HG03039 (cell line): ENCODE results near the gene WT1.

Source experiments
- ATAC-seq: cut with Tn5 transposase; IDR thresholded peaks from one replicate; pipeline ENCODE4 v1.9.1; 2021; ENCODE audit warnings: mild to moderate bottlenecking, moderate library complexity; ENCODE audit not compliant: unreplicated experiment

Gene WT1

DNA sequence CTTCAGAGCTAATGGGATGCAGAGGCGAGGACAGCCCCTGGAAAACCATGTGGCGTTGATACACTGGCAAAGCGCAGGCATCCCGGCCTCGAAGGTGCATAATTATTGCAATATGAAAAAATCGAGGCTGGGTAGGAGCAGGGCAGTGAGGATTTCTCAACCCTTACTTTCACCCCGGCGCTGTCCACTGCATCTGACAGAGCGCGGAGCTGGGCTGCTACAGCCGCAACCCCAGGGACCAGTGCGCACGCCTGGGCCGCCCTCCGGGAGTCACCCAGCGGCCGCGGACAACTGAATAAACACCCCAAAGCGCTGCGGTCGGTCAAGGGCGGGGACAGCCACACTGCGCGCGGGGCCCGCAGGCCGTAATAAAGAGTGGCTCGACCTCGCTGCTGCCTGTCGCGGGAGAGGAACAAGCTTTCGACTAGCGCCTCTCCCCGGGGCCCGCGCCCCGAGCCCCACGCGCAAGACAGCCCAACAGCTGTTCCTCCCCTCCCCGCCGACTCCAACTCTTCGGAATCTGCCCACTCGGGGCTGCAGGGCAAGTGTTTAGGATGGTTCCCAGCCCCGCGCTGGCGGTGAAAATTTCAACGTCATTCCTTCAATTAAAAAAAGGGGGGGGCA lies 3.6 kb upstream of the WT1 start:
- no peak for ATAC-seq

DNA sequence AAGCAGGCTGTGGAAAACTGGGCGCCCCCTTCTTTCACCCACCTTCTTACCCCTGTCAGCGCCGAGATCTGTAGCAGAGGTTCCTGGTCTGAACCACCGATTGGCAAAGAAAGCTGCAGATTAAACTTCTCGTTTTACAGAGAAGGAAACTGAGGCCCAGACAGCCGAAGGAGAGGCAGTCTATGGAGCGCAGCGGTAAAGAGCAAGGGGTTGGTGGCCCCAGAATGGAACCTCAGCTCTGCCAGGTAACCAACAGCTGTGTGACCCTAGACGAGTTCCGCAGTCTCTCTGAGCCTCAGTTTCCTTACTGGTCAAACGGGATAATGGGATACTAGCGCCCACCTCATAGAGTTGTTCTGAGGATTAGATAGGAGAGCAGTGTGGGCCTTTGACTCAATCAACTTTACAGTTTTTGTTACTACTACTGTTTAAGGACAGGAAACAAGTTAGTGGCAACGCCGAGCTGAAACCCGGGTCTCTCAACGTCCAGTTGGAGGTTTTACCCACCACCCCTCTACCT lies 3.1 kb upstream of the WT1 start:
- no peak for ATAC-seq

DNA sequence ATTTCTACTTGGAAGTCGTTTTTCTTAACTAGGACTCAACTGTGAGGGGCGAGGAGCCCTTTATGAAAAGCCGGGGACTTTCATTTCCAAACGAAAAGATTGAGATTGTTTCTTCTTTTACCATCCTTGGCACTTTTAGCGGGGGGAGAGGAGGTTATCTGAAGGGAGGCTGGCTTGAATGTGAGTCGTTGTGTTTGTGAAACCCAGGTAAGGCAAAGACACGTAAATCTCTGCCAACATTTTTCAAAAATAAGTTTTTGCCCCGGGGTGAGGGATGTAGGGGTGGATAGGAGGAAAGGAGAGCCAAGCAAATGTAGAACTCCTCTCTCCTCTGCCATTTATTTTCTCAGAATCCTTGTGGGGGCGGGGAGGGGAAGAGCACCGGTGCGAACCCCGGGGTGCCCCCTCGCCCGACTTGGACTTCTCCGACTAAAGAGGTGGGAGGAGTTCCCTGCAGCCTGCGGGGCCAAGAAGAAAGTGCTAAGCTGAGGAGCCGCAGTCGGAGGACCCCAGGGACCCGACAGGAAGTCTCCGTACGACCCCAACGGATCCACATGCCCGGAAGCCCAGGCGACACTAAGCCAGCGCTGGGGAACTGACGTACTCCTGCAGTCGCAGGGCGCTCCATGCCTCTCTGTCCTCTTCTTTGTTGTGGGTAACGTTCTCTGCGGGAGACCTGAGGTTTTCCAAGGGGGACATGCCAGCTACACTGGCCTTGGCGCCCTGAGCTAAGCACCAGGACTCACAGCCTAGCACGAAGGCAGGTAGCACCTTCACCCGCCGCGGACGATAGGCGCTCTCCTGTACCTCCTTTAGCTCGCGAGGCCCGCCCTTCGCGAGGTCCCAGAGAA lies 2.4 kb upstream of the WT1 start:
- ATAC-seq, result no peak

DNA sequence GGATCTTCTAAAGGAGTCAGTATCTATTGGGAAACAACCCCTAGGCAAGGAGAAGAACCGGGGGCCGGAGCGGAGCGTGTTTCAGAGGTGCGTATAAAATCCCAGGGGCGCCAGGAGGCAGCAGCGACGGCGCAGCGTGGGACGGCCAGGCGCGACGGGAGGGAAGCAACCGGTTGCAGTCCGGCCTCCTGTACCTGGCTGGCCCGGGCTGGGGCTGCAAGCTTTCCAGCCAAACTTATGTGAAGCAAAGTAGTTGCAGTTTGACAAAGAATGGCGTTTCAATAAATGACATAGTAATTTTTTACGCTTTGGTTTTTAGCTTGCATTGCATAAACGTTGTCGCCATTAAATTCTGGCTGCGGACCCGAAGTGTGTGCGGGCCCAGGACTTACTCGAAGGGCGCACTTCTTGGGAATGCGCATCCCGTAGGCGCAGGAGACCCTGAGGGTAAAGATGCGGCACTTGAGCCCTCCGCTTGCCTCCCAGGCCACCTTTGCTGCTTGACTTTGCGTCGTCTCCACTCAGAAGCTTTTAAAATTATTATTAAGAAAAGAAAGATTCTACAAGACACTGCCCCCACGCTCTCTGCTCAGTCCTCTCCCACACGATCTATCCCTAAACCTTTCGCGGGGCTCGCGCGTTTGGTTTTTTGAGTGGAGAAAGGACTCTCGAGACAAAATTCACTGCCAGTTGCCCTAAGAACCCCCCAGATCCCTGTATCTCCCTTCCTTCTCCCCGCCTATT lies 1.6 kb upstream of the WT1 start:
- ATAC-seq, result no peak

DNA sequence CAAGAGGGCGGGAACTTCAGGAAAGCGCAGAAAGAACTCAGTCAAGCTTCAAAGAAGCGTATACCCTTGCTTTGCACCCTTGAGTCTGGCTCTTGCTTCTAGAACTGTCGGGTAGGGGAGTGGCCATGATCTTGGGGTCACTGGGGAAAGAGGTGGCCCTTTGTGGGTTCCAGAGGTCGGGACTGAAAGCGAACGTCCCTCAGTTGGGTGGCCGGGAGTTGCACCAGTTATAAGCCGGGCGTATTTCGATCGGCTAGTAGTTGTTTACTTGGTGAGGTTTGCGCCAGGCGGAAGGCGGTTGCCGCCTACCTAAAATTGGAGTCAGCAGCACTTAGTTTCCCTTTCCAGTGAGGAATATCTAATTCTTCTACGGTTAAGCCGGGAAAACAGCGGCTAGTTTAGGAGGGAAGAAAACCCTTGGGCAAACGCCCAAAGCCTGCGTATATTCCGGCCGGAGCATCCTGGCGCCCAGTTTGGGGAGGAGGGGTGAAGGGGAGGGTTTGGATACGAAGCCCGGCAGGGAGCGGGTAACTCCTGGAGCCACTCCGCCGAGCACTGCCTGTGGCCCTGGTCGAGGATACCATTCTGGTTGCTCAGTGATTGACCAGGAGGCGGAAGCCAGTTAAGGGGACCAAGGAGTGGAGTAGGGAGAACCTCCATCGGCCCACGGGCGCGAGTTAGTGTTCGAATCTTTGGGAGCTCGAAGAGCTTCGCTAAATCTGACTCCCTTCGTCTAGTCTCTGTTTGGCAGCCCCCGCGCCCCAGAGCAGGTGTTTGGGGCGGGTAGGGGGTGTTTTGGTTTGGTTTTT lies 807 bp upstream of the WT1 start:
- no peak for ATAC-seq

DNA sequence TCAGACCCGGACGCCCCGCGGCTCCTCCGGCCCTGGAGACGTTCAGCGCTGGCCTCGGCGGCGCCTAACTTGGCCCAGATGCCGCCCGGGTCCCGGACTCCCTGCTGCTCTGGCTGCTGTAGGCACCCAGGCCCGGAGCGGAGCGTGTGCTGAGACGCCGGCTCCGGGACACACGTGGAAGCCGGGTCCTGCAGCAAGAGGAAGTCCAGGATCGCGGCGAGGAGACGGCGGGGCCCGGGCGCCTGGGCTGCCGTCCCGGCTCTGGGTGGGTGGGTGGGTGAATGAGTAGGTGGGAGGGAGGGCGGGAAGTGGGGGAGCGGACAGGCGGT lies 223 bp downstream of the WT1 start:
- no peak for ATAC-seq

DNA sequence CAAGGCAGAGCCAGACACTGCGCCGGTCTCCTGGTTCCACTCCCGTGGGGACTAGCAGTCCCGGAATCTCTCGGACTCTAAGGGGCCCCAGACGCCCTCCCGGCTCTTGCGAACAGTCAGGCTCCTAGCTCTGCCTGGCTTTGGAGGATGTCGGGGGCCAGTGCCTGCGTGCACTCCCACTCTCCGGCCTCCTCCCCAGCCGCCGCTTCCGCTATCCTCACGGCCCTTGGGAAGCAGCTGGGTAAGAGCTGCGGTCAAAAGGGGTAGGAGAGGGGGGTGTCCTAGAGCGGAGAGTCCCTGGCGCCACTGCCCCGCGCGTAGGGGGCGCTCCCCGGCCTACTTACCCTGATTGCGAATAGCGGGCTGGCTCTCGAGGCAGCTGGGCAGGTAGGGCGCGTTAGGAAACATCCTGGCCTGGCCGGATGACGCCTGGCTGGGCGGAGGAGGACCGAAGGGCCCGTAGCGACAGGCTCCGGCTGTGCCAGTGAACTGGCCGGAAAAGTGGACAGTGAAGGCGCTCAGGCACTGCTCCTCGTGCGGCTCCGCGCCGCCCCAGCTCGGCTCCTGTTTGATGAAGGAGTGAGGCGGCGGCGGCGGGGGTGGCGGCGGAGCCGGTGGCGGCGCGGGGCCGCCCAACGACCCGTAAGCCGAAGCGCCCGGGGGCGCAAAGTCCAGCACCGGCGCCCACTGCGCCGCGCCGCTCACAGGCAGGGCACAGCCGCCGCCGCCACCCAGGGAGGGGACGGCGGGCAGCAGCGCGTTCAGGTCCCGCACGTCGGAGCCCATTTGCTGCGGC lies 785 bp downstream of the WT1 start:
- no peak for ATAC-seq

DNA sequence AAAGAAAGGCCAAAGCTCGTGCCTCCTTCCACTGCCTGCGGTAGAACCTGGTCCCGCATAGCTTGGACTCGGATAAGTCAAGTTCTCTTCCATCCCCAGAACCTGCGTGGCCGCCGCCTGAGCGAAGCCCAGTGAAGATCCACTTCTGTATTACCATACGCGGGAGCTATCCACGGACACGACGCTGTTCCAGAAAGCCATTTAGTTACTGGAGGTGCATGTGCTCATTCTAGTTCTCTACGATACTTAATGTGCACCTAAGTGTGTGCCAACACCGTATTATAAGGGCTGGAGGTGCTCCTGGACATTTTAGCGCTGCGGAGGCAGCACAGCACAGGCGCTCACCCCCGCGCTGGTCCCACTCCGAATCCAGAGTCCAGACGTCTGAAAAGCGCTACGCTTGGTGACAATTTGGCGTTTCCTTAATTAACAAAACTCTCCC lies 1.4 kb downstream of the WT1 start:
- ATAC-seq, result no peak

DNA sequence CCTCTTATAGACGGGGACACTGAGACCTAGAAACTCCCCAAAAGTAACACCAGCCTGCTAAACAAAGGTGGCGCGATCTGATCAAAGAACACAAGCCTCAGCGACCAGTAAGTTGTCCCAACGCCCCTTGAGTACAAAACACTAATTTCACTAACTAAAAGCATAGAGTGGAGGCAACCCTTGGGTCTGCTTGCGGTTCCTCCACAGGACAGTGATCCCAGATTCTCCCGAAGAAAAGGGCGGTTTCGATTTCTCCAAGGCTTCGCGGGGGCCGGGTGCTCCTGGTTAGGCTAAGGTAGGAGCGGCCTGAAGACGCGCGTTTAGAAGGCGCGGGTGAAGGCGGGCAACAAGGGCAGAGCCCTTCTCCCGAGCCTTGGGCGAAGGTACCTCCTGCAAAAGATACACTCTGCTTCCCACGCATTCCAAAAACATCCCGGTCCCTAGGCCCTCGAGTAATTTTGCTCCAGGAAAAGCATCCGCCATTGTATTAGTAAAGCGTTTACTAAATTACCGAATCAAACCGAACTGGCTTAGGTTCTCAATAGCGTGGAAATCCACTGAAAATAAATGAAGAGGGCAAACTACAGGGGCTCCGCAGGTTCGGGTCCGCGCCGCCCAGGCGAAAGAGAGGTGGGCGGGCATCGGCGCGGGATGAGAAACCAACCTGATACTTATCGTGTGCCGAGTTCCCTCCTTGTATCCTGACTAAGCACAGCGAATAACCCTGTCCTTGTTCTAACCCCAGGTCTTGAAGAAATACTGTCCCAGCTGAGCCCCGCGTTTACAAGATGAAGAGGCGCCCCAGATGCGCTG lies 2.0 kb downstream of the WT1 start:
- no peak for ATAC-seq

DNA sequence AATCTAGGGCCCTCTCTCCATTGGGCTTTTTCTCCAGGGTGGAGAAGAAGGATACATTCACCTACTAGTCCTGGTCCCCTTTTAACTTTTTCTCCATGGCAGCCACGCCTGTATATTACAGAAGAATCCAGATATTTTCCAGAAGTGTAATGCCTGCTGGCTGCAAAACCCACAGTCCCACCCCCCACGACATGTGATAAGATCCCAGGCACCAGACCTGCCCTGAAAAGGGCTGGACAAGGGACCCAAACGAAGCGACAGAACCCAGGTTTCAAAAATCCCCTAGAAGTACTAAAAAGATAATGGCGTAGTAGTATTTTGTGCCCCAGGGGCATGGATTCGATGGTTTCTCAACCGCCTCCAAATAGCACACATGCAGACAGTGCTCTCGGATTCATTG lies 2.8 kb downstream of the WT1 start:
- no peak for ATAC-seq

DNA sequence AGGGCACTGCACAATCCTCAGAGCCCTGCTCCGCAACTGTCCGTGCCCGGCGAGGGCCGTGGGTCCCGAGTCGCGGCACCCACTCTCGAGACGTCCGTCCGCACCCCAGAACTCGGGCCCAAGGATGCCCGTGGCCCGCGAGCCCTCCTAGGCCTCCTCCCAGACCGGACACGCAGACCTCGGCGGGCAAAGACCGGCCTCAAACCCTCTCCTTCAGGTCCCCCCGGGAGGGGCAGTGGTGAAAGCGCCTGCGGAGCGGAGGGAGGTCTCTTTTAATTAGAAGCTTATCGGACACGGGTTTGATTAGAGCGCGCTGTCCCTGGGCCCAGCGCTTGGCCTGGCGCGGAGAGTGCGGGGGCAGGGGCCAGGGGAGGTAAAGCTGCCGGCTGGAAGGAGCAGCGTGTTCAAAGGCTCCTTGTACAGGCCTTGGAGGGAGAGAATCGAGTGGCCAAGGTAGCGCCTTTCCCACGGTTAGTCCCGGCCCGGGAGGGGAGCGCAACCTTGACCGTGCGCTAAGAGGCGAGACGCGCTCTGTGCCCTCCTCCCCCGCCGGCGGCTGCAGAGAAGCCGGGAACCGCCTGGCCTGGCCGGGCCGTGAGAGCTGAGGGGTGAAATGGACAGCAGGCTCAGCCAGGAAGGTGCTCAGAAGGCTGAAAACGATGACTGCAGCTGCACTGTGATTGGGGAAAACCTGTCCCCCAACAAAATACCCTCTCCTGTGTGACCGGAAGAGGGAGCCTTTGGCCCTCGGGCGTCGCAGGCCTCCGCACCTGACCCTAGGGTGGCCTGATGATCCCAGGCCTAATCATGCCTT lies 4.6 kb downstream of the WT1 start:
- no peak for ATAC-seq

DNA sequence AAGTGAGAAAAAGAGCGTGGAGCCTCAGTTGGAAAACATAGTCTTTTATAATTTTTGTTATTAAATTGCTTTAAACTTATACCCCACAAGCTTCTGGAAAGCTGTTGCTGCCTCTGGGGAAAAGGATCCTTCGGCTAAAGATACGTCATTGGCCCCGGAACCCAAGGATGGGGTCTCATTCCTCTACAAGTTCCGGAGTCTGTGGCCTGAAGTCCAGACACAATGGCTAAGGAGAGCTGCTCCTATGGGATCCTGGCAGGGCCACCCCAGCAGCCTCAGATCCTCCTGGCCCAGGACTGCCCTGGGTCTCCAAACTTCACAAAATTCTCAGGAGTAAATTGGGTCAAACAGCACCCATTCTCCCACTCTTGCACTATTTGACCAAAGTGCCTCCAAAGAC lies 5.9 kb downstream of the WT1 start:
- ATAC-seq, result no peak

DNA sequence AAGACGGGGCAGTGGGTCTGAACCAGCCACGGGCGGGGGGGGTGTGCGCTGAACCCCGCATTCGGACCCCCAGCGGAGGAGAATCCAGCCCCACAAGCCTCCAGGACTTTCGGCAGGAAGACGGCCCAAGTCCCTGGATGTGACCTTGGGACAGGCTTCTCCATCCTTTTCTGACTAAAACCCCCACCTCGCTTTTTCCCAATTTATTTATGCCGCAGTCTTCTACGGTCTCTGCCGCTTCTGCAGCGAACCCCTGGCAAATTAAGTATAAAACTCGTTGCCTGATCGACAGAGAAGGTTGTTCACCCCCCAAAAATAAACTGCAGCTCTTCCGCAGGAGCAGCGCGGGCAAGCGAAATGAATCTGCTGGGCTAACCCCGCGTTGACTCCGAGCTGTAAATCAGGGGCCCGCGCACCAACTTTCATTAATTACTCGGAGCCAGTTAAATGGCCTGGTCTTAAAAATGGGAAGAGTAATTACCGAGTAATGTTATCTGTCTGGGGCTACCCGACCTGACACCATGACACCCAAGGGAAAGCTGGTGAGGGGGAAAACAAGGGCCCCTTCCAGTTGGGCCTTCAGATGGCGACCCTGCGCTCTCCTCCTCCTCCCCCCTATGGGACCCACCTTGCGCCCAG lies 6.6 kb downstream of the WT1 start:
- ATAC-seq, result no peak

DNA sequence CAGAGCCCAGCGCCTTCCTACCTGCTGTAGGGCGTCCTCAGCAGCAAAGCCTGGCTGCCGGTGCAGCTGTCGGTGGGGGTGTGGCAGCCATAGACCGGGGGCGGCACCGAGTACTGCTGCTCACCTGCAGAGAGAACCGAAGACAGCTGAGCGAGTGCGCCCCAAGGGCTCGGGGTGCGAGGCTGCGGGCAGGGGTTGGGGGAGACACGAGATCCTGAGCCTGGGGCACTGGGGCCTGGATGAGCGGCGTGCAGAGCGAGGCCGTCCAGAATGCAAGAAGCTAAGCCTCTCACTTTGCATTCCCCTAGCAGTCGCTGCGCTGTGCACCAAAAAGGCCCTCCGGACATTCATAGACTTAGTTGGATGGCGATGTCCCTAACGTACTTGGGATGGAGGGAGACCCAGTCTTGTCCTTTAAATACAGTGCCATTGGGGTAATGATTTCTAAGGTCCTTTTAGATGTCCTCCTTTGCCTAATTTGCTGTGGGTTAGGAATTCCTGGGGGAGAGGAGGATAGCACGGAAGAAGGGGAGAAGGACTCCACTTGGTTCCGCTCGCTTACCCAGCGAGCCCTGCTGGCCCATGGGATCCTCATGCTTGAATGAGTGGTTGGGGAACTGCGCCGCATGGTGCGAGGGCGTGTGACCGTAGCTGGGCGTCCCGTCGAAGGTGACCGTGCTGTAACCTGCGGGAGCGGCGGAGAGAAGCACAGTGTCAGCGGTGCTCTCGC lies 7.2 kb downstream of the WT1 start:
- ATAC-seq, result no peak

DNA sequence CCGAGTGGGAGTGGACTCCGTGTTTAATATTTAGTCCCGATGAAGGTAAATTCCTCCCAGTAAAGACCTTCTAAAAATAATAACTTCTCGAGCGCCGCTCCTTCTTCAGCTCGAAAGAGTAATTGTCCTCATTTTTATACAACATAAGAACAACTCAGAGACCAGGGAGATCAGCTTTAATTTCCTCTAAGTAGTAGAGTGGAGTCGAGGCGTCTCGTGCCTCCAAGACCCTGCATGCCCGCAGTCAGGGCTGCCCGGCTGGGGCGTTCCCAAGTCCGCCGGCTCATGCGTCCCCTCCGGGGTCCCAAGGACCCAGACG lies 7.8 kb downstream of the WT1 start:
- ATAC-seq, result no peak

DNA sequence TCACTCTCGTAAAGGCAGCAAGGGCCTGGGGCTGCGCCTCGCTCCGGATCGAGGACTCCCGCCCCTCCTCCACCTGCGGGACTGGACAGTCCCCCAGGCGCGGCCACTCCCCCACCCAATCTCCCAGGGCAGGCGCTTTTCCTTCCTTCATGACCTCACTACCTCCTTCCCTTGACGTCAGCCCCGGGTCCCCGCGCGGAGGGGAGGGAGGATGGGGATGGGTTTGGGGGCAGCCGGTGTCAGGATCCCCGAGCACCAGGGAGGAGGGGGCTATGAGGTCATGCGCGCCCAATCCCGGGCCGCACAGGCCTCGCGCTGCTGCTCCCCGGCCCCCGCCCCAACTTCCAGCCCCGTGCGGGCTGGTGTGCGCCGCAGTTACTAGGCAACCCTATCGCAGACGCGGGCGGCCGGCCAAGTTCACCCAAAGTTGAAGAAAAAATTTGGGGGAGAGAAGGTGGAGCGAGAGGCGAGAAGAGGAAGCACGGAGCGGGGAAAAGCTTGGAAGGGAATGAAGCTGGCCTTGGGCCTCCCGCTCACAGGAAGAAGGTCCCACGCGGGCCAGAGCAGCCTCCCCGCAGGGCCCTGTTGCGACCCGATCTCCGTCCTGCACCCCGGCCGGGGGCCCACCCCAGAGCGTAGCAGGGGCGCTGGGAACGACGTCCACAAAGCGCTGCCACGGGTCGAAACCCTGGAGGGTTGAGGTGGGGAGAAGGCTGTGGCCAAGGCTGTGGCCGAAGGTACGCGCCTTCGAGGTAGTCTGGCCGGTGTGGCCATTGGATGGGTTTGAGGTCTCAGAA lies 8.3 kb downstream of the WT1 start:
- no peak for ATAC-seq

DNA sequence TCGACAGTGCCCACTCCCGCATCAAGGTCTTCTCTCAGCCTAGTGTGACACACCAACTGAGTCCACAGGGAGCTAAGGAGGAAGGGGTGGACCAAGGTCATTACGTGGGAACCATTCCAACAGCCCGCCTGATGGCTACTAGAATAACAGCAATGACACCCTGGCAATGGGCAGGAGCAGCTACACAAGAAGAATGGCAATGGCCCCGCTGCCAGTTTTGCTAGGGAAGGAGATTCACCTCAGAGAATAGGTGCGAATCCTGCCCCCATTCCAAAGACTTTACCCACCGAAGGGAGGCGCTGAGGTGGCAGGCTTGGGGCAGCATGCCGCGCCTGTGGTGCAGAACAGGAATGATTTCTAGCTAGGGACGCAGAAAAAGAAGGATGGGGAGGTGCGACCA lies 9.1 kb downstream of the WT1 start:
- no peak for ATAC-seq
